ENCODE data around the gene REG3G. TPM values are rescaled to one million over a fixed set of nuclear protein-coding genes. Genes with fewer than 3 reads are reported as not detected.

REG3G gene
- total RNA-seq, 1 donor from 2014 or later: not detected

GRCh38 chr2:79071078-79071477 is 45.6 kb downstream of the REG3G start:
- H3K36me3 ChIP-seq: no peaks in the 10 kb centered on the region
- H3K9me3 ChIP-seq: no peaks in the 10 kb centered on the region
- intact Hi-C loops (cut with DNase I): no loop called here
- no peak overlapping the region for H3K27ac ChIP-seq
- H3K4me3 ChIP-seq: no peak overlapping the region
- TF ChIP-seq CTCF (IDR thresholded peaks at IDR 0.05): no peak
- no peak for DNase-seq (ENCODE audit: low spot score in 2 of 2)
- H3K27me3 ChIP-seq: no peaks in the 10 kb centered on the region
- H3K4me1 ChIP-seq: no peaks in the 10 kb centered on the region

Other genes starting within 250 kb of the REG3G start
- gene REG1B, start 62.3 kb downstream of the REG3G start, total RNA-seq: not detected
- gene REG1A, start 94.8 kb downstream of the REG3G start, total RNA-seq: 0.96 TPM
- not detected for gene REG3A, start 134.1 kb downstream of the REG3G start, total RNA-seq

All from ascending aorta (tissue), 2 donors.